Measurements from ENCODE around the gene HRNR.

HRNR gene

DNA sequence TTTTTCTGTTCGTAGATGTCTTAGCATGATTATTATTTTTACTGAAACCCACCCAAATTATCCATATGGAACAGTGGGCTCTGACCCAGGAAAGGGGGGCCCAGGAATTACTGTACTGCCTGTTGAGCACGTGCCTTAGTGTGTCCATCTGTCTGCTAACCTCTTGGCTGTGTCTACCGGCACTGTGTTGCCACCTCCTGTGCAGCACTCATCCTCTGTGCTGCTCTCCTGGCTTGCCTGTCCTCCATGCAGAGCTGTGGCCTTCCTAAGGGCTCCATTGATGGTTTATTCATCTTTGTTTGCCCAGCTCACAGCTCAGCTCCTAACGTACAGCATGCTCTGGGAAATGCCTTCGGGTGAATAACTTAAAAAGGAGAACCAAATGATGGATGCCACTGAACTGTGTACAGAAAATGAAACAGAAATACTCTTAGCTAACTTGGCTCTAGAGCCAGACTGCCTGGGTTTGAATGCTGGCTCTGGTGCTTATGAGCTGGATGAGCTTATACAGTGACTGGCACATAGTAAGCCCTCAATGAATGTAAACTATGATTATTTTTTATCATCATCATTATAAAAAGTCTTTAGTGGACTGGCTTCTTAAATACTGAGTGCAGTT, 53.6 kb downstream of the HRNR start:
- TF ChIP-seq GATA1 (IDR thresholded peaks at IDR 0.05; ENCODE audit: low read depth, low read length), result no peak

DNA sequence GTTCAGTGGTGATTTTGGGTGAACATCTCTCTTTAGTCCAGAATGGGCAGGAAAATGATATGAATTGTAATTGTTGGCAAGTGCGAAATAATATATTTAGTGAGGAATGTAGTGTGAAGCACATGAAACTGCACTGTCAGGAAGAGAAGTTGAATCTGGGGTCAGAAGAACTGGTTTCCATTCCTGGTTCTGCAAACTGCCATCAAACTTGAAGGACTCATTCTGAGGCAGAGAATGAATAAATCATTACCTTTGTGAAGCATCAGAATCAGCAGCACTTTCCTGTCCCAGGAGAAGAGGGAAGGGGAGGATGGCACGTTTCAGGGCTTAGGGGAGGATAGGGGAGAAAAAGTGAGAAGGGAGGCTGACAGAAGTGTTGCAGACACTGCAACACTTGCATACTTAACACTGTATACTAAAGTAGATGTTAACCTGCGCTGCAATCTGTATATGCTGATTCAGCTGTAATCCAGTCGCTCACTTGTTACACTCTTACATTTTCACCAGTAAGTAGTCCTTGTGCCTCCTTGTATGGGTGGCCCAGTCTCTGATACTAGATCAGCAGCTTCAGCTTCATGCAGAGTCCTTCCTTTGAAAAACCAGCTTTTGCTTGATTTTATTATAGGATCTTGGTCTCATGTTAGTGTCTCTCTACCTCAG, 54.5 kb downstream of the HRNR start:
- TF ChIP-seq POLR2A (IDR thresholded peaks at IDR 0.05; ENCODE audit: low read length) (no peak), GATA1 (IDR thresholded peaks at IDR 0.05; ENCODE audit: low read depth, low read length) (no peak)
- DNase-seq, result no peak

More for the DNA sequence above, 53.6 kb downstream of the HRNR start:
- DNase-seq, result no peak

GRCh38 chr1:152168535-152168868, 55.5 kb downstream of the HRNR start:
- TF ChIP-seq POLR2A (IDR thresholded peaks at IDR 0.05; ENCODE audit: low read length) (no peak), GATA1 (IDR thresholded peaks at IDR 0.05; ENCODE audit: low read depth, low read length) (no peak)
- DNase-seq, result no peak

- TF ChIP-seq POLR2A (IDR thresholded peaks at IDR 0.05; ENCODE audit: low read length) (no peak), GATA1 (IDR thresholded peaks at IDR 0.05; ENCODE audit: low read depth, low read length) (no peak)
- DNase-seq, result peak; percentile 16 to 20
Measured at GRCh38 chr1:152167835-152168534, 56.0 kb downstream of the HRNR start.

DNA sequence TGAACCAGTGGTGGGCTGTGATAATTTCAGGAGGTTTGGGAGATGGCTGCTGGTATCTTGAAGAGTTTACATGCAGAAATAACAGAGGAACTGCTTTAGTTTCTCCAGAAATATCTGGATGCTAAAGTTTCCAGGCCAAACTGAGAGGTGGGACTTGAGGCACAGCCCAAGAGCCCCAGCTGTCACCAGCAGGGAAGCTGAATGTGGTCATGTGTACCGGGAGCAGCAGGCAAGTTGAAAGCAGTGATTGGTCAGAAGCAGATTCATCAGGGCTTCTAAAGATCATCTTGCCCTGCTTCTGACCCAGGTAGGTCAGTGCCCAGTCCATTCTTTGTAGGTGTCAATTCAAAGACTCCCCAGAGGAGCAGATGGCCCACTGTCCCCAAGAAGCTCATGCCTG, 57.0 kb downstream of the HRNR start:
- DNase-seq, result no peak
- TF ChIP-seq GATA1 (IDR thresholded peaks at IDR 0.05; ENCODE audit: low read depth, low read length) (no peak), POLR2A (IDR thresholded peaks at IDR 0.05; ENCODE audit: low read length) (no peak)

DNA sequence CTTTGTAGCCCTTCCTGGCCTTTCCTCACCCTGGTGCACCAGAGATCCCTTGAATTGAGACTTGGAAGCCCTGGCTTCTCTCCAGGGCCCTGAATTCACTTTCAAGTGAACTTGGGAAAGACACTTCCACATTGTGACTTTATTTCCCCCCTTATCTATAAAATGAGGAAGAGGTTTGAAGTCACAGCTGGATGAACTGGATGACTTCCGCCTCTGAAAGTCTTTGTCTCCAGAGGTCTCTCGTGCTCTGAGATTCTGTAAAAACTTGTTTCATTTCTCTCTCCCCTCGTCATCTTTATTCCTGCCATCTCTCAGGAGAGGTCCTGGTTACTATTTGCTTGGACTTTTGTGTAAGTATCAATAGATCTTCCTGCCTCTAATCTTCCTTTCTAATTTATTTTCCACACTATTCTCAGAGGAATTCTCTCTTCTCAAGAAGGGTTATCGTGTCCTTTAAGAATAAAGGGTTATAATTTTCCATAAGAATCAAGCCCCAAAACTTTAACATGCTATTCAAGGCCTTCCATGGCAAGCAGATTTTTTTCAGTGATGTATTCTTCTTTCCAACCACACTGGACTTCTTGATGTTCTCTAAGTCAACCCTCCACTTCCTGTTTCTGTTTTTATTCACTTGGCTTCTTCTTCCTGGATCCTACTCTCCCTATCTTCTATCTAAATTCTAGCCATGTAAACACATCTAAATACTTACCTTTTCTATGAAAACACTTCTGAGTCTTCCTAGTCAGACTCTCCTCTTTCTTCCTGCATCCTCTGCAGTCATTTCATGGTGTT, 58.5 kb downstream of the HRNR start:
- TF ChIP-seq GATA1 (IDR thresholded peaks at IDR 0.05; ENCODE audit: low read depth, low read length) (no peak), POLR2A (IDR thresholded peaks at IDR 0.05; ENCODE audit: low read length) (no peak)
- no peak for DNase-seq

GRCh38 chr1:152164517-152165136, 59.4 kb downstream of the HRNR start:
- DNase-seq, result no peak
- no peak for TF ChIP-seq GATA1 (IDR thresholded peaks at IDR 0.05; ENCODE audit: low read depth, low read length)
- TF ChIP-seq POLR2A (IDR thresholded peaks at IDR 0.05; ENCODE audit: low read length), result no peak

GRCh38 chr1:152162792-152163463, 61.1 kb downstream of the HRNR start:
- no peak for DNase-seq
- TF ChIP-seq POLR2A (IDR thresholded peaks at IDR 0.05; ENCODE audit: low read length), result no peak
- TF ChIP-seq GATA1 (IDR thresholded peaks at IDR 0.05; ENCODE audit: low read depth, low read length), result no peak
